ENCODE data around the gene PRPSAP2.
"Not testable (repeated sequence)": the region's sequence is repeated elsewhere in the genome, so short reads cannot be mapped to it uniquely, and the experiment has no call there.

PRPSAP2 gene

DNA sequence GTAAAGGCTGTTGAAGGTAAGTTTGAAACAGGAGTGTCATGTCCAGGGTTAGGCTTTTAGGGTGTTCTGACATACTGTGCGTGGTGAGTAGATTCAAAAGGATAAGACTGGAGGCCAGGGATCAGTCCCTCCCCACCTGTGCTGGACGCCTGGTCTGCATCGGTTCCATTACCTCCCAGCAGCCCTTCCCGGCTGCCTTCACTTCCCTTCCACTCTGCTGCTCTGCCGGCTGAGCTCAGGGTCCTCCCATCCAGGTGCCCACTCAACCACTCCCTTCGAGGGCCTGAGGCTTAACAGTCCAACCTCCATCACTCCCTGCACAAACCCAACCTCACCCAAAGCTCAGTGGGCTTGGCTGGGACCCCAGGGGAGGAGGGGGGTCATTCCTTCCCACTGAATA, 89.9 kb downstream of the PRPSAP2 start:
- no peak for DNase-seq

DNA sequence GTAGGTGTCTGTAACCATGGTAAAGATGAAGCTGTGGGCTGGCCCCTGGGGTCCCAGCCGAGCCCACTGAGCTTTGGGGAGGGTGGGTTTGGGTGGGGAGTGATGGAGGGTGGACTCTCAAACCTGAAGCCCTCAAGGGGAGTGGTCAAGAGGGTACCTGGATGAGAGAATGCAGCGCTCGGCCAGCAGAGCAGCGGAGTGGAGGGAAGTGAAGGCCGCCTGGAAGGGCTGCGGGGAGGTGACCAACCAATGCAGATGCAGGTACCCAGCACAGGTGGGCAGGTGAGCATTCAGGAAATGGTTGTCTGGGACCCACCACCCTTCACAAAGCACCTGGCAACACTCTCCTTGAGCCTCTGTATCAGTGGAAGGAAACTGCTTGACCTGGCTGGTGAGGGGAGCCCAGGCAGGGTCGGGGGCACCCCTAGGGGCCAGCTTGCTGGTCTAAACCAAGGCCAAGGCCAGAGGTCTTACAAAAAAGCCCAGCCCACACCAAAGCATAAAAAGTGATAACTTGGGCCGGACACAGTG, 90.6 kb downstream of the PRPSAP2 start:
- no peak for DNase-seq

DNA sequence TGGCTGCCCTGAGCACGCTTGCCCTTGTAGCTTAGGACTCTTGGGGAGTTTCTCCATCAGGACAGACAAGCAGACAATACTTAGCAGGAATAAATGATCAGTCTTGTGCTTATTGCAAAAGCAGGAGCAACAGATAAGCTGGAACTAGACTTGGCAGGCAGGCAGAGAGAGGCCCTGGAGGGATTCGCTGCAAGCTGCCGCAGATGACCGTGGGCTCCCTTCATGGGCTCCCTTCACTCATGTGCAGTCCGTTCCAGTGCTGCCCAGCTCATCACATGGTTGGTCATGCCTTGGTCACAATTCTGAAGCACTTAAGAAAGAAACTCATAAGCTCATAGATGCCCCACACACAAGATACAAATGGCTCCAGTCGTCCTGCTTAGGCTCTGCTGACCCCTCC, 91.6 kb downstream of the PRPSAP2 start:
- no peak for DNase-seq

DNA sequence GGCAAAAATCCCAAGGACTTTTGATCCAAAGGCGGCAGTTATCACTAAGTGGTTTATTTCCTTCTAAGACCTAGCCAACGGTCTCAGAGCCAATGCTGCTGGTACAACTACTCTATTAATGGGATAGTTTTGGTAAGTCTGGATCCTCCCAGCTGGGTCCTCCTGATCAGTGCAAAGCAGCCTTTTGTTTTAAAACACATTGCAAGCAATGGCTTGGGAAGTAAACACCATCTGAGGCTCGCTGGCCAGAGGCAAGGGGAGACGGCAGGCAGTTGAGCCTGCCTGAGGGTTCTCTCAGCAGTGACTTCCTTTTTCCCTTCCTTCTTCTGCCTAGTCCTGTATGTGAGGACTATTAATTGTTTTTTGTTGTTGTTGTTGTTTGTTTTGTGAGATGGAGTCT, 92.4 kb downstream of the PRPSAP2 start:
- no peak for DNase-seq

DNA sequence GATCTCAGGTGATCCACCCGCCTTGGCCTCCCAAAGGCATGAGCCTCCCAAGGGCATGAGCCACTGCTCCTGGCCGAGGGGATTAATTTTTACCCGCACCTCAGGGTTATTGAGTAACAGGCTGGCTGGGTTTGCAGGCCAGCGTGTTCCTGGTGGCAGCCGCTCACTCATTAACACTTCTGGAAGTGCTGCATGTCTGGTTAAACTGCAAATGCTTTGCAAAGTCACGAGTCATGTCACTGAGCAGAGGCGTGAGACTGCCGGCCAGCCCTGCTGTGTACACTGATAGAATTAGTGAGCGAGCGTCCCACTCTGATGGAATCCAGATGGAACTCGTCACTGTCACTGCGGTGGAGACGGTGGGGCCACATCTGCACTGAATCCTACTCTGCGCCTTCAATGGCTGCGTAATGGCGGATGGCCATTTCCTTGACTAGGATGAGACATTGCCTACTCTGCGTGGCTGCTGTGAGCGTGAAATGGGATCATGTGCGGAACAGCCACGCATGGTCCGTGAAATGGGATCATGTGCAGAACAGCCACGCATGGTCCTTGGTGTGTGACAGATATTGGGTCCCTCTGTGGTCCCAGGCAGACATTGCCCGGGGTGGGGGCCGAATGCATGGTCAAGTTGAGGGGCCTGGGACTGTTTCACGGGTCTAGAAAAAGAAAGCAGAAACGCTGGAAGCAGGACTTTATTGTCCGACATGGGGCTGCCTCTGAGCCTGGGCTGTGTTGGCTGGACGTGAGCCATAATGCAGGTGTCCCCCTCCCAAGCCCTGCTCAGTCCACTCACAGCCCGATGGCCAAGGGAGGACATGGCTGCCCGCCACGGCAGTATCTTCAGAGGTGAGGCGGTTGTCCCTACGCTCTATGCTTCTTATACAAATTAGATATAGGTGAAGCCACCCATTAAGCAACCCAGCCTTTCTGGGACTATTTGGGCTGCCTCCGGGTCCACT, 93.3 kb downstream of the PRPSAP2 start:
- no peak for DNase-seq

DNA sequence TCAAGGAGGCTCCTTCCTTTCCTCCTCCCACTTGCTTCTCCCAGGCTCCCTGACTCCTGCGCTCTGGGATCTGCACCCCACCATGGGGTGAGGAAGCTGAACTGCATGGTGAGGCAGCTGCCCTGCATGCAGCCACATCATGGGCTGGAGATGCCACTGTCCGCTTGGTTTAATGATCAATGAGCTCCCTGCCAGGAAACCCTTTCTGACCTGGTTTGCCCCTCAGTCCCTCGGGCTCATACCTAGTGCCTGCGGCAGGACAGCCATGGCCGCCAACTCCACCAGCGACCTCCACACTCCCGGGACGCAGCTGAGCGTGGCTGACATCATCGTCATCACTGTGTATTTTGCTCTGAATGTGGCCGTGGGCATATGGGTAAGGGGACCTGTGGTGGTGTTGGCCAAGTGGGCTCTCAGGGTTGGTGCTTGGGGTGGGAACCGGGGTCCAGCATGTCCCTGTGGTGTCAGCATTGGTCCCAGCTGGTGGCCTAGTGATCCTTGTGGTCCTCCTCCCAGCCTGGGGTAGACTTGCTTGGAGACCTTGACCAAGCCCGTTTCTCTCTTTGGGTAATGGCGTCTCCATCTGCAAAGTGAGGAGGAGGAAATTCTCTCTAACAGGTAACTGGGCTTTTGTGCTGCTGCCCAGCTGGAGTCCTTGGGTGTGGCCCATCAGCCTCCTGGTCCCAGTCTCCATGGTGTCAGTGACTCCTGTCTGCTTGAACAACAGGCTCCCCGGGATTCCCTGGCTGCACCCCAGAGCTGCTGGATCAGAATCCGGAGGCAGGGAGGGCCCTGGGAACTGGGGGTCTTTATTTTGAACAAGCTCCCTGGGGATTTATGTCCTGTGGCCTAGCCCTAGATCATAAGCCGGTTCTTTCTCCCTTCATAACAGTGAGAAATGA, 94.3 kb downstream of the PRPSAP2 start, which contains the start of gene SLC5A10:
Gene SLC5A10 (plus strand): TSS at position 225 of the 902 bp plus-strand sequence. CDS start 41 bp downstream, at position 266.
- no peak for DNase-seq

DNA sequence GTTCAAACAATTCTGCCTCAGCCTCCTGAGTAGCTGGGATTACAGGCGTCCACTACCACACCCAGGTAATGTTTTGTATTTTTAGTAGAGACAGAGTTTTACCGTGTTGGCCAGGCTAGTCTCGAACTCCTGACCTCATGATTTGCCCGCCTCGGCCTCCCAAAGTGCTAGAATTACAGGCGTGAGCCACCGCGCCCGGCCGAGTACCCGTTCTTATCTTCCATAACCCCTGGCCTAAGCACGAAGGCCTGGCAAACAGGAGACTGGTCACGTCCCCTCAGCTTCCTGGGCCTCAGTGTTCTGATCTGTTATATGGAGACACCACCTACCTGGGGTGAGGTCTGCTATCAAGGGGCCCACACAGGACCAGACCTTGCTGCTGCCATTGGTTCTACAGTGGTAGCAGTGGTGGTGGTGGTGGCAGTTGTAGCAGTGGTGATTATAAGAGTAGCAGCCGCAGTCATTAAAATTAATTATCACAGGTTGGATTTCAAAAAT, 95.3 kb downstream of the PRPSAP2 start:
- DNase-seq, result no peak

DNA sequence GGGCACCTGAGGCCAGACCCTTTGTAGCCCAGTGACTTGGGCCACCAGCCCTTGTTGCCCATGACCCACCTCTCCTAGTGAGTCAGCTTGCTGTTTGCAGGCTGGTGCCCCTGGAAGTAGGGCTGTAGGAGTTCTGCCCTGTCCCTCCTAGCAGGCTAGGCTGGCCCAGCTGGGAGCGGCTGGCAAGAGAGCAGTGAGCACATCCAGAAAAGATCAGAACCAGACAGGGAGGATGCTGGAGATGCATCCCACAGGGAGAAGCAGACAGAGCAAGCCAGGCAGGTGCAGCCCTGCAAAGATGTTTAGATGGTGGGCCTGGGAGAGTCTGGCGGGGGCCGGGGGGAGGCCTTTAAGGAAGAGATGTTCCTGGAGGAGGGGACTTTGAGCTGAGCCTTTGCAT, 96.4 kb downstream of the PRPSAP2 start:
- DNase-seq, result no peak

DNA sequence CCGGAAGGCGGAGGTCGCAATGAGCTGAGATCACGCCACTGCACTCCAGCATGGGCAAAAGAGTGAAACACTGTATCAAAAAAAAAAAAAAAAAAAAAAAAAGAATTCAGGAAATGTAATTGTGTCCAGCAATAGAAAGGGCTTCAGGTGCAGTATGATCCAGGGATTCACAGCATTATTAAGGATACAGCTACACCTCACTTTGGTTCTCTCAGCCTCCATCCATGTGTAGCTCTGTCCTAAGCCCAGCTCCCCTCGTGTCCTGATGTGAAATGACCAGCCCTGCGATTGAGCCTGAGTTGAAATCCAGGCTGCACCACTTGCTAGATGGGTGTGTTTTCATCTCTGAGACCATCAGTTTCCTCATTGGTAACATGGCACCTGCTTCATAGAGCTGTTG, 97.1 kb downstream of the PRPSAP2 start:
- DNase-seq, result no peak

DNA sequence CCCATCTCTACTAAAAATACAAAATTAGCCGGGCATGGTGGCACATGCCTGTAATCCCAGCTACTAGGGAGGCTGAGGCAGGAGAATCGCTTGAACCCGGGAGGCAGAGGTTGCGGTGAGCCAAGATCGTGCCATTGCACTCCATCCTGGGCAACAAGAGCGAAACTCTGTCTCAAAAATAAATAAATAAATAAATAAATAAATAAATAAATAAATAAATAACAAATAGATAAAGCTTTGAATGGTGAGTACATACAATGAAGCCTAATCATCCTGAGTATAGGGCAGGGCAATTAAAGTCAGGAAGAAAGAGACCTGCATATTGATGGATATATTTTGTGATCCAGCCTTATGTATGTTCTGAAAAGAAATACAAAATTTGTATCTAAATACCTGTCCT, 98.1 kb downstream of the PRPSAP2 start:
- not testable (repeated sequence) for DNase-seq

DNA sequence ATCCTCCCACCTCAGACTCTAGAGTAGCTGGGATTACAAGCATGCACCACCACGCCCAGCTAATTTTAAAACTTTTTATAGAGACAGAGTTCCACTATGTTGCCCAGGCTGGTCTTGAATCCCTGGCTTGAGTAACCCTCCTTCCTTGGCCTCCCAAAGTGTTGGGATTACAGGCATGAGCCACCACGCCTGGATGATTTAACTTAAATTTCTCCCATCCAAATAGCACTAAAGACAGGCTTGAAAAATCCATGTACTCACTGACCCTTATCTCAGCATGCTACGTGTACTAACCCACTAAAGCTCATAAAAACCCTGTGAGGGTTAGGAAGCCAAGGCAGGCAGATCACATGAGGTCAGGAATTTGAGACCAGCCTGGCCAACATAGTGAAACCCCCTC, 98.7 kb downstream of the PRPSAP2 start:
- DNase-seq, result no peak

DNA sequence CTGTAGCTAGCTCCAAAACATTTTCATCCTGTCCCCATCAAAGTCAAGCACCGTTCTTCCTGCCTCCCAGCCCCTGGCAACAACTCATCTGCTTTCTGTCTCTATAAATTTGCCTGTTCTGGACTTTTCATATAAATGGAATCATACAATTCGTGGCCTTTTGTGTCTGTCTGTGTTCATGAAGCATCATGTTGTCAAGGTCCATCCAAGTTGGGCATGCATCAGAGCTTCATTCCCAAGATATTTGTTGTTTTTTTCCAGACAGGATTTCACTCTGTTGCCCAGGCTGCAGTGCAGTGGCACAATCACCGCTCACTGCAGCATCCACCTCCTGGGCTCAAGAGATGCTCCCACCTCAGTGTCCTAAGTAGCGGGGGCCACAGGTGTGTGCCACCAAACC, 99.9 kb downstream of the PRPSAP2 start:
- no peak for DNase-seq

DNA sequence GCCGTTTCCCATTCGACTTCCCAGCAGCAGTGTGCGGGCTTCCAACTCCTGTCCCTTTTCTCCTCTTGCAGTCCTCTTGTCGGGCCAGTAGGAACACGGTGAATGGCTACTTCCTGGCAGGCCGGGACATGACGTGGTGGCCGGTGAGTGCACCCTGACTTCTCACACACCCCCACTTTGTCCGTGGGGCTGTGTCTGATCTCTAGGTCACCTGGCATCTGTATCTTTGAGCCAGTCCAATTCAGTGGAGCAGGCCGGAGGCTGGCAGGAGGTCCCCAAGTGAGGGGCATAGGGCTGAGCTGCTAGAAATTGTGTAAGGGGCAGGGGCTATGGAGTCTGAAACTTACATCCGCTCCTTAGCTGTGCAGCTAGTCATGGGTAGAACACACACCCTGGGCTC, 100.7 kb downstream of the PRPSAP2 start:
- DNase-seq, result no peak

DNA sequence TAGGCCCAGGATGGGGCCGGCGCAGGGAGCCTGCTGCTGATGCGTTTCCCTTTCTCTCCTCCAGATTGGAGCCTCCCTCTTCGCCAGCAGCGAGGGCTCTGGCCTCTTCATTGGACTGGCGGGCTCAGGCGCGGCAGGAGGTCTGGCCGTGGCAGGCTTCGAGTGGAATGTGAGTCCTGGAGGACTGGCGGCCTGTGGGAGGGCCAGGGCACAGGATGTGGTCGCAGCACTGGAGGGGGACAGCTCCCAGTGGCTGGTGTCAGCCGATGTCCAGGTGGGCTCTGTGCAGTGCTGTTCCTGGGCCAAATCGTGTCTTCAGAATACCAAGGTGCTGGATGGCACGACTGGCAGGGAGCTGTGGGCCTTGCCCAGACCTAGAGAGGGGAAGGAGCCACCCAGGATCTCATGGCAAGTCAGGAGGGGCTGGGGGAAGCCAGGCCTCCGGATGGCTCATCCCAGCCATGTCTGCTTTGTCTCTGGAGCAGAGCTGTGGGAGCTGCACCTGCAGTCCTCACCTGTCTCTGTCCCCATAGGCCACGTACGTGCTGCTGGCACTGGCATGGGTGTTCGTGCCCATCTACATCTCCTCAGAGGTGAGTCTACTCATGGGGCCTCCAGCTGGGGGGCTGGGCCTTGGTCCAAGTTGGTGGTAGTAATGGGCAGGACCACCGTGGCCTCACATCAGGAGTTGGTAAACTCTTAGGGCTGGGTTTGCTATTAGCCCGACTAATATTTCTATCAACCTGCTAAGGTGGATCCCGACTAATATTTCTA, 101.3 kb downstream of the PRPSAP2 start:
- no peak for DNase-seq

DNA sequence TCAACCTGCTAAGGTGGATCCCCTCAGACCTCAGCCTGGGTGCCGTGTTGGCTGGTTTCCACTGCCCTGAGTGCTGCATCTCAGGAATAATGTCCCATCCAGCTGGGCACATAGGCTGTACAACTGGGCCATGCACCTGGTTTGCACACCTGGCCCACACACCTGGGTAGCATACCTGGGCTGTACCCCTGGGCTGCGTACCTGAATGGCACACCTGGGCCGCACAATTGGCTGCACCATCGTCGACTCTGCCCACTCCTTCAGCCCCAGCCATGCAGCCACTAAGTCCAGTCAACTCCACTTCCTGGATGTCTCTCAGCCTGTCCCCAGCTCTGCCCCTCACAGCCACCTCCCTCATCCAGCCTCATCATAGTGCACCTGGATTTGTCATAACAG, 101.9 kb downstream of the PRPSAP2 start:
- no peak for DNase-seq

DNA sequence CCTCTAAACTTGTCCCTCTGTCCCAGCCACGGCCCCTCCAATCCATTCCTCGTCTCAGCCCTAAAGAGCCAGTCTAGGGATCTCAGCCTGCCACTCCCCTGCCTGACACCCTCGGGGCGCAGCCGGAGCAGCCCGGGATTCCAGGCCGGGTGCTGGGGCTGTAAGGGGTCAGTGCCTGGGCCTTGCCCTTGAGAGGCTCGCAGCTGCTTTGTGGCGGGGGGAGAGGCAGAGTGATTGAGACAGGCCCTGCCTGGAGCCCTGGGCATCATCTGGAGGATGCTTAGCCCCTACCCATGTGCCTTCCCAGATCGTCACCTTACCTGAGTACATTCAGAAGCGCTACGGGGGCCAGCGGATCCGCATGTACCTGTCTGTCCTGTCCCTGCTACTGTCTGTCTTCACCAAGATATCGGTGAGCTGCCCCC, 102.3 kb downstream of the PRPSAP2 start:
- no peak for DNase-seq

DNA sequence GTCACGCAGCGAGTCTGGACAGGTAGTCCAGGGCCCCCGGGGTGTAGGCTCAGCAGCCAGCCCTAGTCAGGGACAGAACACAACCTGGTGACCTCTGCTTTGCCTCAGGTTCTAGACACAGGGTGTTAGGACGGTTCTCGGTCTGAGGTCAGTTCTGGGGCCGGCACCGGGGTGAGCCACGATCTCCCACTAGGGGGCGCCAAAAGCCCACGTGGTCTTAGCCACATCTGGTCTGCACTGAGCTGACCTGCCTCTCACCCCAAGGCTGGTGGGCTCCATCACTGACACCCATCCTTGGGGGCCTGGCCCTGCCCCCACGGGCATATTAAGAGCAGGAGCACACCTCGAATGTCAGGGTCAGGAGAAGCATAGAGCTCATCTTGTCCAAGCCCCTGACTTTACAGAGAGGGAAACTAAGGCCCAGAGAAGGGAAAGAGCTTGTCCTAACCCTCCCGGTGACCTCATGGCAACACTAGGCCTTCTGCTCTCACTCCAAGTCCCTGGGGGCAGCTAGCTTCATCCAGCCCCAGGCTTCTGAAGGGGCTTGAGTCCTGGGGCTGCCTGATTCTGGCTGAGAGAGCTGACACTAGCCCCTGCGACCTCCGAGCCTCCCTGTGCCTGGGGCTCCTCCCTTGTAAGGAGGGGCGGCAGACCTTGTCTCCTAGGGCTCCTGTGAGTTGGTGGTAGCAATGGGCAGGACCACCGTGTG, 103.0 kb downstream of the PRPSAP2 start:
- DNase-seq, result peak; percentile 46 to 96

DNA sequence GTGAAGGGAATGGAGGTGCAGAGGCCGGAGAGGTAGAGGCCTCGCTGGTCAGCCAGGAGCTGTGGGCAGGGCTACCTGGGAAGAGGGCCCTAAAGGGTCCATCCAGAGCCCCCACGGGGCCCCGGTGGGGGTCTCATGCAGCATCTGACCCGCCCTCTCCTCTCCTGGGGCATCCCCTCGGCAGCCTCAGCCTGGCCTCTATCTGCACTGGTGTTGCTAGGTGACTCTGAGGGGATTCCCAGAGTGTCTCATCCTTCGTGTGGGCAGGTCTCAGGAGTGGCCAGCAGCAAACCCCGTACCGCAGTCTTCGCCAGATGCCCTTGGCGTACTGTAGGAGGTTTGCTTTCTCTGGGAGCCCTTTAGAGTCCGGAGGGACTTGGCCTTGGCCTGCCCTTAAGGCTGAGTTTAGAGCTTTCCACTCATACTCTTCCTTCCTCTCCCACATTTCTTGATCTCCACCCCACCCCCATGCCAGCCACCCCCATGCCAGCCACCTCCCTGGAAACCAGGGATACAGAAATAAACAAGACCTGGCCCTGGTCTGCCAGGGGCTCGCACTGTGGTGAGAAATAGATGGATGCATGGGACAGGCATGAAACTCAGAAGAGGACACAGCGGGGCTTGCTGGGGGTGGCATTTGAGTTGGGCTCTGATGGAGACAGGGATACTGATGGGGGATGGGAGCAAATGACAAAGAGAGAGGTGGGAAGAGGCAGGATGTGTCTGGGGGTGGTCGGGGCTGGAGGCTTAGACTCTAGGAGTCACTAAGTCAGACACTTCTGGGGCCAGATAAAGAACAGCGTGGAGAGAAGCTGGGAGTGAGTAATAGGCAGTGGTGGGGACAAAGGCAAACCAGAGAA, 103.9 kb downstream of the PRPSAP2 start:
- peak; percentile 1 to 44 for DNase-seq

DNA sequence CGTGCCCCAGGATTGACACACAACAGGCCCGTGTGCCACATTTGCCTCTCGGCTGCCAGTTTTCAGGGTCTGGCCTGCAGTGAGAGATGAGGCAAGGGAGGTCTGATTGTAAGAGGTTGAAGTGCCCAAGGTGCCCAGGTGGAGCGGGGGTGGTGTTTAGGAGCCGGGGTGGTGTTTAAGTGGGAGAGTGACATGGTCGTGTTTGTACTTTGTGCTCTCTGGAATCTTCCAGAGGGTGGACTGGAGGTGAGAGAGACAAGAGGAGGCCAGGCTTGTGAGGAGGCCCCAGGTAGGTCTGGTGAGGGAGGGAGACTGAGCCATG, 104.5 kb downstream of the PRPSAP2 start:
- no peak for DNase-seq

DNA sequence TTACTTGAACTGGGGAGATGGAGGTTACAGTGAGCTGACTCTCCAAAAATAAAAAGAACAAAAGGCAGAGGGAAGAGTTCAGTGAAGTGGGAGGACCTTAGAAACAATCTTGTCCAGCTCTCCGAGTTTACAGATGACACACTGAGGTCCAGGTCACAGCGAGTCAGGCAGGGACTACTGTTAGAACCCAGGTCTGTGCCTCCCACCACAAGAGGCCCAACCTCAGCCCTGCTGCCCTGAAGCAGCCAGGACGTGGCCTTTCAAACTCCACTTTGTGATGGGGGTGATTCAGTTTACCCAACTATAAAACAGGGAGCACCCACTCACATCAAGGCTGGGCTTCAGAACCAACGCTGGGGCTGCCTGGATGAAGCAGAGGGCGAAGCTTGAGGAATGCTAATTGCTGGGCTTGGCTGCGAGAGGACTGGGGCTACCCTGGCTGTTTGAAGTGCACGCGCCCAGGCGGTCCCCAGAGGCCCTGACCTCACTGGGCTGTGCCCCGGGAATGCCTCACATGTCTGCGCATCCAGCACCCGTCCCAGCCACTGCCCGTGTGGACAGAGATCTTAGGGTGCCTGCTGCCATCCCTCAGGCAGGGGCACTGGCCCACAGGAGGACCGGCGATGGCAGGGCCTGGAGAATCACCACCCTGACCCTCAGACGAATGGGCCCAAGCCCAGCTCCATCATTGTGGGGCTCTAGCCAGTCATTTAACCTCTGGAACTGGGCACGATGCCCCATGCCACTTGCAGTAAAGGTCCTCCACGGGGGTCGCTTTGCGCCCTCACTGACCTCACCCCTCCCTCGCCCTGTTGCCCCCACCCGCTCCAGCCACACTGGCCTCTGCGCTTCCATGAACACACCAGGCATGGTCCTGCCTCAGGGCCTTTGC, 105.4 kb downstream of the PRPSAP2 start:
- DNase-seq, result no peak
